ENCODE measurements around the gene CCM2L. TPM values are rescaled to one million over a fixed set of nuclear protein-coding genes. Genes with fewer than 3 reads are reported as not detected.

The CCM2L gene
- total RNA-seq, 1 donor from 2014 or later: 6.3 TPM

DNA sequence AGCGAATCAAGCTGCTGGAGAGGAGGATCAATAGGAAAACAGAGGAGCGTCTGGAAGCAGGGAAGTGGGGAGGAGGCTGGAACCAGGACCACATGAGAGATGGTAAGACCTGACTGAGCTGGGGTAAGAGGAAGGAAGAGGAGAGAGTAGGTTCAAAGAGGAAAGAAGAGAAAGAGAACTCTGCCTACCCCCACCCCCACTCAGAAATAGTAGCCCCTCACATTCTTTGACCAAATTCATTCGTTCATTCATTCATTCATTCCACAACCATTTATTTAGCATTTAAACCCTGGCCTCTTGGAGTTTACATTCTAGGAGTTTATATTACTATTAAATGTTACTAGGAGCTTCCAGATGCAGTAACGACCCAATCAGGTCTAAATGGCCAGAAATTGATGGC is 26.0 kb downstream of the CCM2L start:
- no peak for TF ChIP-seq CTCF (IDR thresholded peaks at IDR 0.05; ENCODE audit: partially characterized antibody, unreplicated experiment)

GRCh38 chr20:32036716-32037485 is 26.7 kb downstream of the CCM2L start:
- peaks cover 4% of the 10 kb centered on the region for H3K9me3 Mint-ChIP-seq (ENCODE audit: unreplicated experiment)
- H3K27me3 Mint-ChIP-seq (ENCODE audit: unreplicated experiment): peaks cover 6% of the 10 kb centered on the region

More for the DNA sequence above, 26.0 kb downstream of the CCM2L start:
- Mint-ChIP-seq H3K4me1 (ENCODE audit: low read depth, unreplicated experiment) (peaks cover 2% of the 10 kb centered on the region), H3K27me3 (ENCODE audit: unreplicated experiment) (peaks cover 6% of the 10 kb centered on the region), H3K27ac (ENCODE audit: unreplicated experiment) (no peak overlapping the region), H3K4me3 (ENCODE audit: unreplicated experiment) (no peak overlapping the region), H3K36me3 (ENCODE audit: unreplicated experiment) (no peaks in the 10 kb centered on the region), H3K9me3 (ENCODE audit: unreplicated experiment) (peaks cover 4% of the 10 kb centered on the region)
- DNase-seq: no peak

DNA sequence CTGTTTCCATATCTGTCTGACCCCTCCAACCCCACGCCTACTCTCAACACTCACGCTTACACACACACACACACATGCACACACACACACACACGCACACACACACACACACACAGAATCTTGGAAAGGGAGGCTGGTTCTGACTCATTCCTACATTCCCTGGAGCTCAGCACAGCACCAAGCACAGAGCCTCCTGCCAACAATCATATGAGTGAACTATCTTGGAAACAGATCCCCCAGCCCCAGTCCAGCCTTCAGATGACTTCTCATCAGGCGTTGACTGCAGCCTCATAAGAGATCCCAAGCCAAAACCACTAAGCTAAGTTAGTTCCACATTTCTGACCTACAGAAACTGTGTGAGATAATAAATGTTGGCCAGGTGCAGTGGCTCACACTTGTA is 27.7 kb downstream of the CCM2L start:
- no peak for DNase-seq
- peaks cover 3% of the 10 kb centered on the region for H3K9me3 Mint-ChIP-seq (ENCODE audit: unreplicated experiment)
- H3K27me3 Mint-ChIP-seq (ENCODE audit: unreplicated experiment): peaks cover 4% of the 10 kb centered on the region
- no peak overlapping the region for H3K27ac Mint-ChIP-seq (ENCODE audit: unreplicated experiment)
- TF ChIP-seq CTCF (IDR thresholded peaks at IDR 0.05; ENCODE audit: partially characterized antibody, unreplicated experiment): no peak
- H3K4me3 Mint-ChIP-seq (ENCODE audit: unreplicated experiment): no peak overlapping the region
- H3K36me3 Mint-ChIP-seq (ENCODE audit: unreplicated experiment): no peaks in the 10 kb centered on the region
- H3K4me1 Mint-ChIP-seq (ENCODE audit: low read depth, unreplicated experiment): no peaks in the 10 kb centered on the region

More at GRCh38 chr20:32036716-32037485, 26.7 kb downstream of the CCM2L start:
- Mint-ChIP-seq H3K27ac (ENCODE audit: unreplicated experiment) (no peak overlapping the region), H3K4me3 (ENCODE audit: unreplicated experiment) (no peak overlapping the region), H3K36me3 (ENCODE audit: unreplicated experiment) (no peaks in the 10 kb centered on the region), H3K4me1 (ENCODE audit: low read depth, unreplicated experiment) (no peaks in the 10 kb centered on the region)
- DNase-seq: no peak
- TF ChIP-seq CTCF (IDR thresholded peaks at IDR 0.05; ENCODE audit: partially characterized antibody, unreplicated experiment): no peak

DNA sequence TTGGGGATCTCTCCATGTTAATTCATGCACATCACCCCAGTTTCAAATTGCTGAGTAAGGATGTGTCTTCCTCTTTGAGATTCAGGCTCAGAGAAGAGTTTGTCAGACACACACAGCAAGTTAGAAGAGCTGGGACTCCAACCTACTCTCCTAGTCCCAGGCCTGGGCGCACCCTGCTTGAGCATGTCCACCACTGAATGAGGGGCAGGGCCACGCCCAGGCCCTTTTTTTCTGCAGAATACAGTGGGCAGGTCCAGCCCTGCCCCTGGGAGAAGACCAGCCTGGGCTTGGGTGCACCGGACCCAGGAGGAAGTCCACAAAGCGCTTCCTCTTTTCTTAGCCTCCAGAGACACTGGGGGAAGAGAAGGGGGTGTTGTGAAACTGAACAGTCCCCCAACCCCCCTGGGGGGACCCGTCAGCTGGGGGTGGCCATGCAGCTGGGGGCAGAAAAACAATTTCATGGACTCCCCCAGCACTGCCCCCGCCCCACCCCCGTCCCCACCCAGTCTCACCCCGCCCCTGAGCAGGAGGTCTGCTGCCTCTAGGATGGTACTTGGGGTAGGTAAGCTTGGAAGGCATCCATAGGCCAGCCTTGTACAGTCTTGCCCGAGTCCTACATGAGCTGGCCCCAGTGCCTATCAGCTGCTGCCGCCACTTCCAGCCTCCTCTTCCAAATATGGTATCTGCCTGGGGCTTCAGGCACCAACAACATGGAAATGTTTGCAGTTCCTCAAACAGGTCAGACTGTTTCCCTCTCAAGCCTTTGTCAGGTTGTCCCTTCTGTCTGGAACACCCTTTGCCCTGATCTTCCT is 30.1 kb downstream of the CCM2L start:
- Mint-ChIP-seq H3K9me3 (ENCODE audit: unreplicated experiment) (peaks cover 3% of the 10 kb centered on the region), H3K27me3 (ENCODE audit: unreplicated experiment) (peaks cover 2% of the 10 kb centered on the region)

More for the DNA sequence above, 30.1 kb downstream of the CCM2L start:
- Mint-ChIP-seq H3K36me3 (ENCODE audit: unreplicated experiment) (no peaks in the 10 kb centered on the region), H3K4me1 (ENCODE audit: low read depth, unreplicated experiment) (no peaks in the 10 kb centered on the region), H3K4me3 (ENCODE audit: unreplicated experiment) (no peak overlapping the region), H3K27ac (ENCODE audit: unreplicated experiment) (no peak overlapping the region)
- no peak for TF ChIP-seq CTCF (IDR thresholded peaks at IDR 0.05; ENCODE audit: partially characterized antibody, unreplicated experiment)
- DNase-seq: no peak
